Measurements from ENCODE around the gene SLC34A3. TPM values are rescaled to one million over a fixed set of nuclear protein-coding genes. Genes with fewer than 3 reads are reported as not detected.
A peak's percentile ranks its signal among the peaks of the same experiment; 100 is the strongest.

SLC34A3 gene
- polyA plus RNA-seq, 10 donors, result 0.29 to 2.0 (median 0.89) TPM

GRCh38 chr9:137255448-137256114 lies 24.9 kb downstream of the SLC34A3 start:
- peak in 1 of 3 donors; percentile 54 for DNase-seq

- DNase-seq, result no peak
Measured at GRCh38 chr9:137256362-137256761, 25.7 kb downstream of the SLC34A3 start.

GRCh38 chr9:137256856-137257255 lies 26.2 kb downstream of the SLC34A3 start:
- DNase-seq, result no peak

GRCh38 chr9:137262173-137262908 lies 31.6 kb downstream of the SLC34A3 start:
- peak in 1 of 3 donors; percentile 49 for DNase-seq

GRCh38 chr9:137262909-137263285 lies 32.2 kb downstream of the SLC34A3 start:
- DNase-seq, result no peak

GRCh38 chr9:137263506-137263905 lies 32.8 kb downstream of the SLC34A3 start:
- DNase-seq, result no peak

- DNase-seq, result no peak
Measured at GRCh38 chr9:137264067-137264466, 33.4 kb downstream of the SLC34A3 start.

GRCh38 chr9:137265496-137266161 lies 34.9 kb downstream of the SLC34A3 start:
- DNase-seq, result no peak

GRCh38 chr9:137266162-137266527 lies 35.4 kb downstream of the SLC34A3 start:
- no peak for DNase-seq

- no peak for DNase-seq
Measured at GRCh38 chr9:137266585-137267453, 36.1 kb downstream of the SLC34A3 start.

GRCh38 chr9:137267933-137268355 lies 37.2 kb downstream of the SLC34A3 start:
- no peak for DNase-seq

GRCh38 chr9:137268538-137269201 lies 38.0 kb downstream of the SLC34A3 start:
- no peak for DNase-seq

- no peak for DNase-seq
Measured at GRCh38 chr9:137269231-137269772, 38.6 kb downstream of the SLC34A3 start.

GRCh38 chr9:137270929-137271695 lies 40.4 kb downstream of the SLC34A3 start:
- no peak for DNase-seq

- no peak for DNase-seq
Measured at GRCh38 chr9:137271696-137272076, 41.0 kb downstream of the SLC34A3 start.

- no peak for DNase-seq
Measured at GRCh38 chr9:137272241-137273094, 41.8 kb downstream of the SLC34A3 start.

- no peak for DNase-seq
Measured at GRCh38 chr9:137273095-137273490, 42.4 kb downstream of the SLC34A3 start.

- no peak for DNase-seq
Measured at GRCh38 chr9:137273611-137274320, 43.1 kb downstream of the SLC34A3 start.

GRCh38 chr9:137275203-137275587 lies 44.5 kb downstream of the SLC34A3 start:
- DNase-seq, result no peak

Measured in muscle of back (tissue), 11 donors.